Measurements from ENCODE around the gene PCLAF. TPM values are rescaled to one million over a fixed set of nuclear protein-coding genes. Genes with fewer than 3 reads are reported as not detected.

PCLAF gene
- total RNA-seq, 1 donor = 1.4 TPM

Other genes with a start within 250 kb of the PCLAF start
- 4.5 TPM for gene SNX22, start 229.7 kb downstream of the PCLAF start, total RNA-seq
- 219 TPM for gene PPIB, start 218.4 kb downstream of the PCLAF start, total RNA-seq
- gene CSNK1G1, start 25.3 kb downstream of the PCLAF start, total RNA-seq = 16.1 TPM
- gene TRIP4, start 6.4 kb upstream of the PCLAF start, total RNA-seq = 9.4 TPM
- 34.3 TPM for gene ZNF609, start 79.1 kb upstream of the PCLAF start, total RNA-seq